Stimulated activated CD8-positive, alpha-beta memory T cell treated with anti-CD3 and anti-CD28 coated beads, Interleukin-15, amount 100 ng/mL, for 1 hour (primary cell): ENCODE results near the gene ACSF3.
"Not testable (repeated sequence)": the region's sequence is repeated elsewhere in the genome, so short reads cannot be mapped to it uniquely, and the experiment has no call there.

ENCODE experiments used
- DNase-seq: peaks from one replicate; pipeline ENCODE4 v3.0.0-alpha.2; 2020; ENCODE audit warnings: low read depth

The ACSF3 gene

GRCh38 chr16:89055894-89056555 lies 37.6 kb upstream of the ACSF3 start:
- no peak for DNase-seq

- no peak for DNase-seq
Observed at GRCh38 chr16:89056592-89056991, 37.1 kb upstream of the ACSF3 start.

GRCh38 chr16:89057738-89058137 lies 35.9 kb upstream of the ACSF3 start:
- DNase-seq = no peak

- DNase-seq = no peak
Observed at GRCh38 chr16:89058812-89059211, 34.8 kb upstream of the ACSF3 start.

- DNase-seq = no peak
Observed at GRCh38 chr16:89060207-89060794, 33.4 kb upstream of the ACSF3 start.

GRCh38 chr16:89061086-89061485 lies 32.6 kb upstream of the ACSF3 start:
- no peak for DNase-seq

- no peak for DNase-seq
Observed at GRCh38 chr16:89061590-89062380, 31.9 kb upstream of the ACSF3 start.

- DNase-seq = no peak
Observed at GRCh38 chr16:89062389-89063345, 31.0 kb upstream of the ACSF3 start.

GRCh38 chr16:89063768-89064320 lies 29.8 kb upstream of the ACSF3 start:
- DNase-seq = no peak

GRCh38 chr16:89064606-89065457 lies 28.8 kb upstream of the ACSF3 start:
- DNase-seq = no peak

GRCh38 chr16:89065458-89065822 lies 28.2 kb upstream of the ACSF3 start:
- no peak for DNase-seq

GRCh38 chr16:89066721-89067120 lies 26.9 kb upstream of the ACSF3 start:
- no peak for DNase-seq

GRCh38 chr16:89067677-89068443 lies 25.8 kb upstream of the ACSF3 start:
- no peak for DNase-seq

GRCh38 chr16:89068814-89069616 lies 24.6 kb upstream of the ACSF3 start:
- DNase-seq = not testable (repeated sequence)

- DNase-seq = no peak
Observed at GRCh38 chr16:89069920-89070319, 23.7 kb upstream of the ACSF3 start.

GRCh38 chr16:89070590-89070989 lies 23.1 kb upstream of the ACSF3 start:
- DNase-seq = no peak

- no peak for DNase-seq
Observed at GRCh38 chr16:89071686-89072547, 21.7 kb upstream of the ACSF3 start.

GRCh38 chr16:89072548-89073130 lies 21.0 kb upstream of the ACSF3 start:
- no peak for DNase-seq
